Neuronal stem cell (in vitro differentiated cells): ENCODE results near the gene CCDC127.

Experiments
- DNase-seq: peaks from one replicate; pipeline ENCODE4 v3.0.0-alpha.2; 2013; ENCODE audit warnings: low spot score
- H2AFZ ChIP-seq: one replicate; pipeline ENCODE4 v1.6.1; 2013; ENCODE audit warnings: mild to moderate bottlenecking, low read length, inconsistent platforms
- H2AK5ac ChIP-seq: 2 replicates; pipeline ENCODE4 v1.6.1; 2013; ENCODE audit warnings: low read depth, mild to moderate bottlenecking, inconsistent platforms, low read length, moderate library complexity, mixed read lengths
- H2BK120ac ChIP-seq: 2 replicates; pipeline ENCODE4 v1.6.1; 2013; ENCODE audit warnings: low read depth, mild to moderate bottlenecking, inconsistent platforms, low read length, moderate library complexity, mixed read lengths
- H2BK12ac ChIP-seq: one replicate; pipeline ENCODE4 v1.6.1; 2013; ENCODE audit warnings: low read length, inconsistent platforms
- H2BK15ac ChIP-seq: 2 replicates; pipeline ENCODE4 v1.6.1; 2013; ENCODE audit warnings: mild to moderate bottlenecking, low read length, inconsistent platforms, mixed read lengths
- H2BK5ac ChIP-seq: one replicate; pipeline ENCODE4 v1.6.1; 2013; ENCODE audit warnings: inconsistent platforms, mild to moderate bottlenecking, low read length, moderate library complexity
- H3K14ac ChIP-seq: one replicate; pipeline ENCODE4 v1.6.1; 2013; ENCODE audit warnings: low read length, inconsistent platforms
- H3K18ac ChIP-seq: 2 replicates; pipeline ENCODE4 v1.6.1; 2013; ENCODE audit warnings: low read length, inconsistent platforms
- H3K23ac ChIP-seq: 2 replicates; pipeline ENCODE4 v1.6.1; 2013; ENCODE audit warnings: low read depth, mild to moderate bottlenecking, mixed read lengths, low read length, inconsistent platforms; ENCODE audit not compliant: poor library complexity
- H3K27ac ChIP-seq: replicated peaks from 3 replicates; pipeline ENCODE4 v1.5.1; 2013; ENCODE audit warnings: low read length, inconsistent platforms
- H3K27me3 ChIP-seq, 3 experiments: 2 replicates each; pipeline ENCODE4 v1.6.1; 2013; ENCODE audit warnings: low read length in 3 of 3, mild to moderate bottlenecking in 2 of 3, inconsistent platforms in 1 of 3, low read depth in 1 of 3, mixed read lengths in 1 of 3, moderate library complexity in 1 of 3; ENCODE audit not compliant: control insufficient read depth in 3 of 3, insufficient read depth in 3 of 3
- H3K36me3 ChIP-seq, 2 donors: replicated peaks in 1 of 2; 2 replicates each; pipeline ENCODE4 v1.6.1; 2013; ENCODE audit warnings: low read length in 2 of 2; ENCODE audit not compliant: control insufficient read depth in 2 of 2, insufficient read depth in 2 of 2
- H3K4ac ChIP-seq: 2 replicates; pipeline ENCODE4 v1.6.1; 2013; ENCODE audit warnings: inconsistent platforms, mild to moderate bottlenecking, low read length, moderate library complexity
- H3K4me1 ChIP-seq, 2 donors: 1 replicate in 1 of 2; 2 replicates in 1 of 2; pipeline ENCODE4 v1.6.1; 2013; ENCODE audit warnings: low read length in 2 of 2, low read depth in 1 of 2; ENCODE audit not compliant: control insufficient read depth in 2 of 2, insufficient read depth in 1 of 2
- H3K4me2 ChIP-seq: one replicate; pipeline ENCODE4 v1.6.1; 2013; ENCODE audit warnings: mild to moderate bottlenecking, low read length, inconsistent platforms; ENCODE audit not compliant: insufficient read depth, poor library complexity, severe bottlenecking
- H3K4me3 ChIP-seq, 2 donors: 2 replicates each; pipeline ENCODE4 v1.5.1; 2013; ENCODE audit warnings: low read length in 2 of 2, mild to moderate bottlenecking in 2 of 2, inconsistent platforms in 1 of 2, moderate library complexity in 1 of 2
- H3K79me1 ChIP-seq: one replicate; pipeline ENCODE4 v1.6.1; 2013; ENCODE audit warnings: low read depth, mild to moderate bottlenecking, inconsistent platforms, low read length, moderate library complexity
- H3K9ac ChIP-seq: one replicate; pipeline ENCODE4 v1.6.1; 2013; ENCODE audit warnings: mild to moderate bottlenecking, low read depth, low read length, inconsistent platforms; ENCODE audit not compliant: poor library complexity
- H3K9me3 ChIP-seq, 2 donors: replicated peaks in 1 of 2; 2 replicates each; pipeline versions ENCODE3 to v1.6.1; 2013; ENCODE audit warnings: low read length in 2 of 2, mild to moderate bottlenecking in 2 of 2, inconsistent platforms in 1 of 2, low read depth in 1 of 2, mixed read lengths in 1 of 2, moderate library complexity in 1 of 2; ENCODE audit not compliant: control insufficient read depth in 2 of 2, insufficient read depth in 1 of 2
- H4K8ac ChIP-seq: one replicate; pipeline ENCODE4 v1.6.1; 2013; ENCODE audit warnings: low read depth, mild to moderate bottlenecking, inconsistent platforms, low read length, moderate library complexity
- H4K91ac ChIP-seq: one replicate; pipeline ENCODE4 v1.6.1; 2013; ENCODE audit warnings: low read length, low read depth, mild to moderate bottlenecking, inconsistent platforms; ENCODE audit not compliant: poor library complexity
- WGBS, 2 donors: extraction: QIAGEN DNeasy Blood & Tissue Kit; methylation state at CpG; one replicate each; pipeline ENCODE4 v1.1.7; 2013; ENCODE audit warnings: missing lambda C conversion rate in 2 of 2, mixed read lengths in 1 of 2; ENCODE audit not compliant: insufficient read length in 2 of 2, insufficient replicate concordance in 1 of 2; ENCODE audit errors: extremely low coverage in 2 of 2; 5-methylcytosine and 5-hydroxymethylcytosine counted together

The CCDC127 gene

GRCh38 chr5:156411-157072 is 61.4 kb downstream of the CCDC127 start:
- no peak overlapping the region for H4K91ac ChIP-seq
- no peak overlapping the region for H2BK120ac ChIP-seq
- H3K23ac ChIP-seq = no peak overlapping the region
- H2AK5ac ChIP-seq = no peak overlapping the region
- H2BK5ac ChIP-seq = peak overlapping the region; percentile 33
- peaks cover 43 to 50% of the 10 kb centered on the region in 2 donors for H3K36me3 ChIP-seq
- H3K9ac ChIP-seq = no peak overlapping the region
- H3K79me1 ChIP-seq = no peaks in the 10 kb centered on the region
- H4K8ac ChIP-seq = no peak overlapping the region
- no peak overlapping the region for H3K4me3 ChIP-seq
- H3K27me3 ChIP-seq = no peaks in the 10 kb centered on the region
- no peak overlapping the region for H3K4me2 ChIP-seq
- DNase-seq = no peak
- H3K4me1 ChIP-seq = peaks cover 0 to 8% of the 10 kb centered on the region in 2 donors
- H3K27ac ChIP-seq = no peak overlapping the region
- no peak overlapping the region for H3K4ac ChIP-seq
- peaks cover 0 to 3% of the 10 kb centered on the region in 2 donors for H3K9me3 ChIP-seq
- peak overlapping the region; percentile 16 for H3K18ac ChIP-seq
- WGBS, 2 donors = no CpG with 5 or more reads among the region's 17 CpGs
- H2BK15ac ChIP-seq = no peak overlapping the region
- no peak overlapping the region for H2AFZ ChIP-seq
- no peak overlapping the region for H2BK12ac ChIP-seq
- peak overlapping the region; percentile 76 for H3K14ac ChIP-seq

- Histone ChIP-seq H3K18ac (no peak overlapping the region), H3K36me3 (peaks cover 43 to 51% of the 10 kb centered on the region in 2 donors), H3K4me1 (peaks cover 0 to 8% of the 10 kb centered on the region in 2 donors), H3K9me3 (peaks cover 0 to 3% of the 10 kb centered on the region in 2 donors), H3K27me3 (no peaks in the 10 kb centered on the region), H2AK5ac (no peak overlapping the region), H3K4me2 (no peak overlapping the region), H3K79me1 (no peaks in the 10 kb centered on the region), H2BK5ac (no peak overlapping the region), H2BK15ac (no peak overlapping the region), H3K14ac (no peak overlapping the region), H2AFZ (no peak overlapping the region), H3K4me3 (no peak overlapping the region), H2BK12ac (no peak overlapping the region), H3K9ac (no peak overlapping the region), H3K4ac (no peak overlapping the region), H4K91ac (no peak overlapping the region), H3K23ac (peak overlapping the region; percentile 38), H4K8ac (no peak overlapping the region), H2BK120ac (no peak overlapping the region), H3K27ac (no peak overlapping the region)
- WGBS, 2 donors = no CpG with 5 or more reads among the region's 23 CpGs
- no peak for DNase-seq
Observed at GRCh38 chr5:155651-156410, 62.1 kb downstream of the CCDC127 start.

DNA sequence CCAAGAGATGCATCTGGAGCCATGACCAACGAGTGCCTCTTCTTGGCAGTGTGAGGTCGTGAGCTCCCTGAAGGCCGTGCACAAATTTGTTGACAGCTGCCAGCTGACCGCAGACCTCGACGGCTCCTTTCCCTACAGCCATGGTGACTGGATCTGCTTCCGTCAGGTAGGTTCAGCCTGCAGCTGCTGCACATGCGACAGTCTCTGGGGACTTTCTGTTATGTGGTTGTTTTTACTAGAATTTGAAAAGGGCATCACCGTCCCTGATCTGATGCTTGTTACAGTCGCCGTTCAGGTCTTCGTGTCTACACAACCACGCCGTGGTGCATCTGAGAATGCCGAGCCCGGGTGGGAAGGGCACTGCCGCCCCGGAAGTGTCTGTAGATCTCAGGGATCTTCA is 63.1 kb downstream of the CCDC127 start:
- Histone ChIP-seq H3K4me2 (no peak overlapping the region), H2AFZ (no peak overlapping the region), H3K4me3 (no peak overlapping the region), H3K27ac (no peak overlapping the region), H2BK15ac (no peak overlapping the region), H3K4ac (no peak overlapping the region), H2BK5ac (peak overlapping the region; percentile 25), H3K79me1 (no peaks in the 10 kb centered on the region), H3K9me3 (peaks cover 0 to 3% of the 10 kb centered on the region in 2 donors), H3K14ac (no peak overlapping the region), H3K4me1 (peaks cover 0 to 8% of the 10 kb centered on the region in 2 donors), H4K91ac (no peak overlapping the region), H2BK12ac (no peak overlapping the region), H3K27me3 (no peaks in the 10 kb centered on the region), H2BK120ac (no peak overlapping the region), H3K18ac (peak overlapping the region; percentile 81), H2AK5ac (peak overlapping the region; percentile 87), H3K9ac (peak overlapping the region; percentile 54), H4K8ac (no peak overlapping the region), H3K36me3 (peaks cover 47 to 50% of the 10 kb centered on the region in 2 donors), H3K23ac (peak overlapping the region; percentile 35)
- no CpG with 5 or more reads among the region's 18 CpGs for WGBS, 2 donors
- no peak for DNase-seq

DNA sequence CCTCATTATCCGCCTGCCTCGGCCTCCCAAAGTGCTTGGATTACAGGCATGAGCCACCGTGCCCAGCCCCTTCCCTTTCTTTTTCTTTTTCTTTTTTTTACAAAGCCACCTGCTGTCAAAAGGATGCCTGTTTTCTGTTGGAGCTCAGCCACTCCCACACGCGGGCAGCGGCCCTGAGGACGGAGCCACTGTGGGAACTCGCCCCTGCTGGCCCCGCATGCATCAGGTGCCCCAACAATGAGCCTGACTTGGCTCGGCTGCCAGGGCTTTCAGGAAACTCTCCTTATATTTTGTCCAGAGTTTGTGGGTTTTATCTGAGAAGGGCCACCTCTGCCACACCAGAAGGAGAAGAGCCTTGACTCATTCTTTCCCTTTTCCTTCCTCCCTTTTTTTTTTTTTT is 63.7 kb downstream of the CCDC127 start:
- H3K27ac ChIP-seq = peak overlapping the region; percentile 31
- H4K8ac ChIP-seq = no peak overlapping the region
- DNase-seq = peak; percentile 24
- peaks cover 48% of the 10 kb centered on the region in 2 donors for H3K36me3 ChIP-seq
- no peaks in the 10 kb centered on the region for H3K27me3 ChIP-seq
- no peak overlapping the region for H2BK12ac ChIP-seq
- H3K18ac ChIP-seq = no peak overlapping the region
- H3K79me1 ChIP-seq = no peaks in the 10 kb centered on the region
- no peak overlapping the region for H3K9ac ChIP-seq
- no peak overlapping the region for H4K91ac ChIP-seq
- H3K23ac ChIP-seq = no peak overlapping the region
- H3K4ac ChIP-seq = no peak overlapping the region
- H2BK15ac ChIP-seq = no peak overlapping the region
- H3K9me3 ChIP-seq = peaks cover 0 to 3% of the 10 kb centered on the region in 2 donors
- no peak overlapping the region for H3K4me3 ChIP-seq
- no CpG with 5 or more reads among the region's 10 CpGs for WGBS, 2 donors
- H2AK5ac ChIP-seq = peak overlapping the region; percentile 87
- no peak overlapping the region for H3K14ac ChIP-seq
- H3K4me2 ChIP-seq = no peak overlapping the region
- H3K4me1 ChIP-seq = peaks cover 0 to 8% of the 10 kb centered on the region in 2 donors
- no peak overlapping the region for H2AFZ ChIP-seq
- H2BK5ac ChIP-seq = no peak overlapping the region
- H2BK120ac ChIP-seq = no peak overlapping the region
